Lower leg skin (tissue), 4 donors: ENCODE data around the gene RAB22A. TPM values are rescaled to one million over a fixed set of nuclear protein-coding genes. Genes with fewer than 3 reads are reported as not detected.

Source experiments
- DNase-seq, 2 donors: peaks; one replicate each; pipeline ENCODE4 v3.0.0-alpha.2; 2019; ENCODE audit warnings: low spot score in 2 of 2
- H3K4me3 ChIP-seq: fragments of 200-600 bp; sonication (generic); 2 replicates; pipeline ENCODE4 v1.5.1; 2017; ENCODE audit warnings: mild to moderate bottlenecking, low read depth; ENCODE audit not compliant: poor library complexity, severe bottlenecking
- CTCF ChIP-seq, 3 donors: fragments of 450-650 bp; IDR thresholded peaks; one replicate each; pipeline ENCODE4 v1.5.1; 2016; ENCODE audit warnings: antibody characterized with exemption in 3 of 3, mild to moderate bottlenecking in 3 of 3, moderate library complexity in 2 of 3
- POLR2A ChIP-seq, 2 donors: fragments of 450-650 bp; IDR thresholded peaks; one replicate each; pipeline ENCODE4 v1.6.1; 2016 to 2017; ENCODE audit warnings: antibody characterized with exemption in 2 of 2, mild to moderate bottlenecking in 1 of 2, moderate library complexity in 1 of 2
- WGBS, 2 donors: methylation state at CpG; one replicate each; pipeline ENCODE4 v1.1.5; 2018; 5-methylcytosine and 5-hydroxymethylcytosine counted together
- intact Hi-C: fragments of 100-400 bp; cut with DNase I; formaldehyde crosslinking; loops from one replicate; pipeline ENCODE4 v1.15.0; 2023; ENCODE audit warnings: low total_unique reads
- total RNA-seq, 4 donors: library from RNA; depleted of rRNA; stranded (reverse); fragments of >200 nt; gene quantifications; one replicate each; pipeline ENCODE4 v1.1.0, GENCODE V29; 2016

The RAB22A gene
- total RNA-seq, 4 donors from 2014 or later, result 18.3 to 21.6 (median 20.1) TPM

GRCh38 chr20:58294497-58295455 lies 14.7 kb upstream of the RAB22A start:
- DNase-seq, result no peak
- intact Hi-C loops, result no loop called here
- TF ChIP-seq CTCF (IDR thresholded peaks at IDR 0.05) (no peak), POLR2A (IDR thresholded peaks at IDR 0.05) (no peak)
- 76 to 77% methylated on average over 13 of the region's 13 CpGs for WGBS, 2 donors
- H3K4me3 ChIP-seq, result no peak overlapping the region

GRCh38 chr20:58296051-58296837 lies 13.3 kb upstream of the RAB22A start:
- 77 to 84% methylated on average over 7 of the region's 7 CpGs for WGBS, 2 donors
- TF ChIP-seq CTCF (IDR thresholded peaks at IDR 0.05), result no peak
- intact Hi-C loops, result no loop called here
- no peak overlapping the region for H3K4me3 ChIP-seq
- no peak for DNase-seq

DNA sequence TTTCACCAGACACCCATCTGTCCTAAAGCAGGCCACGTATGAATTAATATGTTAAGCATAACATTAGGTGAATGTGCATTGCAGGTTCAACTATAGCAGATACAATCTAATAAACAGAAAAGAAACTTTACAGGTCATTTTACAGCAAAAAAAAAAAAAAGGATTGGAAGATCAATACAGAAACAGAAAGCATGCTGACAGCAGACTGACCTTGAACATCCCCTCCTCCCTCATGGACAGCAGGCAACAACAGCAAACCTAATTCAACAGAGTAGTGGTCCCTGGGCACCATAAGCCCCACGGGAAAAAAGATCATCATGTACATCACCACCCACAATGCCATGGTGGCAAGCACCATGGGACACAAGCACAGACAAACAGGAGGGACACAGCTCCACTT lies 12.1 kb upstream of the RAB22A start:
- H3K4me3 ChIP-seq, result no peak overlapping the region
- no peak for DNase-seq
- WGBS, 2 donors, result 49 to 83% methylated on average over 2 of the region's 2 CpGs
- TF ChIP-seq CTCF (IDR thresholded peaks at IDR 0.05), result no peak
- TF ChIP-seq POLR2A (IDR thresholded peaks at IDR 0.05), result no peak
- intact Hi-C loops, result no loop called here

DNA sequence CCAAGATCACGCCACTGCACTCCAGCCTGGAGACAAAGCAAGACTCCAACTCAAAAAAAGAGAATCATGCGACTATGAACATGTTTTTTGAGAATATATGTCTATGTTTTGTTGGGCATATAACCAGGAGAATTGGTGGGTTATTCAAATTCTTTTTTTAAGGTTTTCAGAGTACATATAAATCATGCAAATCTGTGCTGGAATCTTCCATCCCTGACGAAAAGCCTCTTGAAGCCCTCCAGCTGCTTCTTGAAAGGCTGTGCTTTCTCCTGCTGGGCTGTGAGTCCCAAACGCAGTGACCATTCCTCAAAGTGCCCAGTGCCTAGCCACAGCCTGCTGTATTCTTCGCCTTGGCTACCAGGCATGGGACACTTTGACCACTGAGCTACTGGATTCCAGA lies 9.2 kb upstream of the RAB22A start:
- WGBS, 2 donors, result 93 to 94% methylated on average over 5 of the region's 5 CpGs
- TF ChIP-seq CTCF (IDR thresholded peaks at IDR 0.05), result no peak
- TF ChIP-seq POLR2A (IDR thresholded peaks at IDR 0.05), result no peak
- intact Hi-C loops, result no loop called here
- no peak for DNase-seq
- H3K4me3 ChIP-seq, result no peak overlapping the region

DNA sequence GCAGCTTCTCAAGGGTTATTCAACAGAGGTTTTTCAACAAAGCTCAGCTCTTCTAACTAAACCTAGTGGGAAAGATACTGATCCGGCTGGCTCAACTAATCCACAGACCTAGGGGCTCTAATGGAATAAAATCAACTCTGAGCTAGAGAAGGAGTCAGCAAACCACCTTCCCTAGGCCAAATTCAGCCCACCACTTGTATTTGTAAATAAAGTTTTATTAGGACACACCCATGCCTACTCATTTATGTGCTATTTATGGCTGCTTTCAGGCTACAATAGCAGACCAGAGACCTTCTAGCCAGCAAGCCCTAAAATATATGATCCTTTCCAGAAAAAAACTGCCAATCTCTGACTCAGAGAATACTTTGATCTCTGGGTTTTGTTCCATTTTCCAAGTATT lies 6.0 kb upstream of the RAB22A start:
- intact Hi-C loops, result no loop called here
- TF ChIP-seq CTCF (IDR thresholded peaks at IDR 0.05) (no peak), POLR2A (IDR thresholded peaks at IDR 0.05) (no peak)
- DNase-seq, result no peak
- H3K4me3 ChIP-seq, result no peak overlapping the region
- WGBS, 2 donors, result 90 to 96% methylated on average over 1 of the region's 1 CpG
